GM18499 (cell line): ENCODE measurements around the gene GSTM3.
"Not testable (repeated sequence)": the region's sequence is repeated elsewhere in the genome, so short reads cannot be mapped to it uniquely, and the experiment has no call there.

Experiments
- ATAC-seq: cut with Tn5 transposase; IDR thresholded peaks from one replicate; pipeline ENCODE4 v1.9.1; 2021; ENCODE audit warnings: moderate number of reproducible peaks; ENCODE audit not compliant: insufficient read depth, unreplicated experiment

Gene GSTM3

GRCh38 chr1:109776206-109776835, 35.5 kb upstream of the GSTM3 start:
- no peak for ATAC-seq

DNA sequence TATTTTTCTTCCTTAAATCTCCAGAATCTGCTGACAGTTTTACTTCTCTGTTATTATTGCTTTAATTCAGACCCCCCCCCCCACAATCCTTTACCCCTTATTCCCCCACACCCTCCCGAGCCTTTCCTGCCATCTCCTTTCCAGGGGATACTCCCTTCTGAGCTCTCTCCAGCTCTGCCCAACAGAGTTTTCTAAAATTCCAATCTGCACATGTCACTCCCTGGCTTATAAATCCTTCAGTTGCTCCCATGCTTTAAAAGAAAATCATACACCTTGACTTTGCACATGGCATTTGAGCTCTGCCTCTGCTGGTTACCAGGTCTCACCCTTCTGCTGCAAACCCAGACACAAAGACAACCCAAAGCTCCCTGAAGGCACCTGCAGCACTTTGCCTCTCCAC, 34.6 kb upstream of the GSTM3 start:
- no peak for ATAC-seq

- ATAC-seq: no peak
Observed at GRCh38 chr1:109773900-109774485, 33.2 kb upstream of the GSTM3 start.

DNA sequence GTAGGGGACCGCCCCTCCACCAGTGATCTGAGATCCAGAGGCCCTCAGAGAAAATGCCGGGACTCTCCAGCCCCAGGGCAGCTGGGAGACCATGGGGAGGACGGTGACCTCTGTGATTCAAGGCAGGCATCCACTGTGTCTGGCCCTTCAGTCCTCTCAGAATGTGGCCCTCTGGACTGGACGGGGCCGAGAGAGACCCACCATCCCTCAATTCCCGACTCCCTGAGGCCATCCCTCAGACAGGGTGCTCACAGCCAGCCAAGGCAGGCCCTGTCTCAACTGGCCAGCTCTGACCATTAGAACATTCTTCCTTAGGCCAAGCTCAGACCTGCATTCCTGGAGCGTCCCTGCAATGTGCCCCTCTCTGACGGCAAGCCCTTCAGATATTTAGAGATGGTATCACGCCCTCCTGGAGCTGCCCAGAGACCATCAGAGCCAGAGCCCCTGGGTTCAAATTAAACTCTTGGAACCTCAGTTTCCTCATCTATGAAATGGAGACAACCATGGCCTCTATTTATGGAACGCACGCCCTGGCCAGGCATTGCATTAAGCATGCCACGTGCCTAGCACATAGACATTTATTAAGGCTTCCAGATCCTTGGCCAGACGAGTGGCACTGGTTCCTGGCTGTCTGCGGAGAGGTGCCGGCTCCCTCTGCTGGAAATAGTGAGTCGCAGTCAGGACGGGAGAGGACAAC, 32.5 kb upstream of the GSTM3 start:
- ATAC-seq: no peak

- ATAC-seq: no peak
Observed at GRCh38 chr1:109772658-109773202, 31.9 kb upstream of the GSTM3 start.

DNA sequence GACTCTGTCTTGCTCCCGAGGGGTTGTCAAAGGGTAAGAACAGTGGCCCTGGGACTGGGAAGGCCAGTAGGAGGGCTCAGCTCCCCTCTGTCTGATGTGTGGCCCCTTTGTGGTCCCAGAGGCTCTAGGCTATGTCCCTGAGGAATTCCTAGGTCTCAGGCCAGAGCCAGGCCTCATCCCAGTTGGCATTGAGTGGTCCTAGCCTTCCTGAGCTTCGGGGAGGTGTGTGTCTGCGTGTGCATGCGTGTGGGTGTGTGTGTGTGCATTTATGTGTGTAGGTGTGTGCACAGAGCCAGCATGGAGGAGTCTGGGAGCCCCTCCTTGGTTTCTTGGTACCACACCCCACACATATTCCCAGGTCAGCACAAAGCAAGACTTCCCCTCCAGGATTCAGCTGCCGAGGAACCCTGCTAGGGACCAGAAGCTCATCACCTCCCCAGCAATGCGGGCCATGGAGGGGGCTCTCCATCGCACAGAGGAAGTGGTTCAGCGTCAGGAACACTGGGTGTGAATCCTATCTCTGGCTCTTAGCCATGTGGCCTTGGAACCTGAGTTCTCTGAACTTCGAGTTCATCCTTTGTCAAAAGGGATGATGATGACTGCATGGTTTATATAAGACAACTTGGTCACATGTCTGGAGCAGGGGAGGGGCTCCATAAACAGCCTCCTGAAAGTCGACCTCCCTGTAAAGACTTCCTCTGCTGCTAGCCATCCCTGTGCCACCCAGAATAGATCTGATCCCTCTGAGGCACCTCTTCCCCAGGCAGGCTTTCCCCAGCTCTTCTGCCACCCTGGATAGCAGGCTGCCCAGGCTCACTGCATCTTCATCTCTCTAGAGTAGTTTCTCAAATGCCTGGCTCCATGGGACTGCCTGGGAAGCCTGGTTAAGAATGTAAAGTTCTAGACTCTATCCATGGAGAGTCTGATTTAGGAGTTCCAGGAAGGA, 31.1 kb upstream of the GSTM3 start:
- ATAC-seq: no peak

GRCh38 chr1:109770331-109771095, 29.7 kb upstream of the GSTM3 start:
- no peak for ATAC-seq

- ATAC-seq: no peak
Observed at GRCh38 chr1:109769330-109770078, 28.7 kb upstream of the GSTM3 start.

GRCh38 chr1:109768820-109769219, 28.0 kb upstream of the GSTM3 start:
- ATAC-seq: no peak

DNA sequence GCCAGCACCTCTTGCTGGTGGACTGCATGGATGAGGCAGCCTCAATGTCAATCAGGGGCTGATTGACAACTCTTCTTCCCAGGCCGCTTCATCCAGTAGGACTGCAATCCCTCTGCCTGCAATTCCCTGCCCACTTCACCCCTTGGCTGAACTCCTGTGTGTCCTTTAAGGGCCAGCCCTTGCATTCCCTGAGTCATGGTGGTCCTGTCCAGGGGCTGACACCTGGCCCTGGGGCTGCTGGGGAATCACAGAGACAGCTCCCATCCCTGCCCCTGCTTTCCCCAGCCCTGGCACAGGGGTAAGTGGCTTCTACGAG, 27.5 kb upstream of the GSTM3 start:
- ATAC-seq: no peak

DNA sequence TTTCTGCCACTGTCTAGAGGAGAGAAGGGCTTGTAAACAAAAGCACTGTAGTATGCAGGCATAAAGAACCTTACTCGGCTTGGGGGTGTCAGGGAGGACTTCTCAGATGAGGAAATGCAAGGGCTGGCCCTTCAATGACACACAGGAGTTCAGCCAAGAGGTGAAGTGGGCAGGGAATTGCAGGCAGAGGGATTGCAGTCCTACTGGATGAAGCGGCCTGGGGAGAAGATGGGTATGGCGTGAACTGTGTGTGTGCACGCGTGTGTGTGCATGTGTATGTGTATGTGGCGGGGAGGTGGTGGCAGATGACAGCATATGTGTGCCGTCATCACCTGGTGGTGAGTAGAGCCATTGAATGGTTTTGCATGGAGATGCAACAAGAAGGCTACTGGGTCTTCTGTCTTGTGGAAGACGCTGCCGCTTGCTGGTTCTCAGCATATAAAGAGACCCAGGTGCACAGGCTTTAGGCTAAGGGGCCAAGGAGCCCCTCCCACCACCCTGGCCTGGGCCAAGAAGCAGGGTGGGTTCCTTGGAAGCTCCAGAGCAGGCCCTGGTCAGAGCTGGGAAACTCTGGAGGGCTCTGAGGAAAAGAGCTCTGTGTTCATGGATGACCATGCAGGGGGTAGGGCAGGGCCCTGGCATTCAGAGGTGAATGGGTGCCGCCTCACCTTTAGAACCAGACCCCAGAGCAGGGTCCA, 26.9 kb upstream of the GSTM3 start:
- ATAC-seq: no peak

DNA sequence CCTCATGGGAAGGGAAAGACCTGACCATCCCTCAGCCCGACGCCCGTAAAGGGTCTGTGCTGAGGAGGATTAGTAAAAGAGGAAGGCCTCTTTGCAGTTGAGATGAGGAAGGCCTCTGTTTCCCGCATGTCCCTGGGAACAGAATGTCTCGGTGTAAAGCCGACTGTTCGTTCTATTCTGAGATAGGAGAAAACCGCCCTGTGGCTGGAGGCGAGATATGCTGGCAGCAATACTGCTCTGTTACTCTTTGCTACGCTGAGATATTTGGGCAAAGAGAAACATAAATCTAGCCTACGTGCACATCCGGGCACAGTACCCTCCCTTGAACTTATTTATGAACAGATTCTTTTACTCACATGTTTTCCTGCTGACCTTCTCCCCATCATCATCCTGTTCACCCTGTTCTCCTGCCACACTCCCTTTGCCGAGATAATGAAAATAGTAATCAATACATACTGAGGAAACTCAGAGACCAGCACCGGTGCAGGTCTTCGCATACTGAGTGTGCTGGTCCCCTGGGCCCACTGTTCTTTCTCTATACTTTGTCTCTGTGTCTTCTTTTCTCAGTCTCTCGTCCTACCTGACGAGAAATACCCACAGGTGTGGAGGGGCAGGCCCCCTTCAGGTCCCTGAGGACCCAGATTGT, 26.3 kb upstream of the GSTM3 start:
- not testable (repeated sequence) for ATAC-seq

DNA sequence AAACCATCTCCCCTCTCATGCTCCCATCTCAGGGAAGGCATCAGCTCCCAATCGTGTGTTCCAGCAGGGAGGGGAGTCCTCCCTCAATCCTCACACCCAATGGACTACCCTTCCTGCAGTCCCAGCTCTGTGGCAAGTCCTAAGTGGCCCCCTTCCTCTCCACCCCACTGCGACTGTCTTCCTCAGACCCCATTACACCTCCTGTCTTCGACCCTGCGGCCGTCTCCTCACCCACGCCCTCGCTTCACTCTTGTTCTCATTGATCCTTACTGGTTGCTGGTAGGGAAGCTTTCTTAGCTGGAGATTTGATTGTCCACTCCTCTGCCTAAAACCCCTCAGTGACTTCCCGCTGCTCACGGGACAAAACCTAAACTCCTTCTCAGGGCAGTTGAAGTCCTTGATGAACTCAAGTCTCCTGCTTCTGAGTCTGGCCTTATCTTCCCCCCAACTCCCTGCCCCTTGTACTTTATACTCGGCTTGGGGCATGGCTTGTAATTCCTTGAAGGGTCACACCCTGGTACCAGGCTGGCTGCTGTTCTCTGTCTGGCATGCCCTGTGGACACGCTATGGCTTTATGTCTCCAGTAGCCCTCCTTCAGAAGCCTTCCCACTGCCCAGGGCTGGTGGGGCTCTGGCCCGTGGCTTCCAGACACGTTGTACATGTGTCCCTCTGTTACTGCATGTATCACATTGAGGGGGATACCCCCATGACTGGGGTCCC, 25.2 kb upstream of the GSTM3 start:
- no peak for ATAC-seq

DNA sequence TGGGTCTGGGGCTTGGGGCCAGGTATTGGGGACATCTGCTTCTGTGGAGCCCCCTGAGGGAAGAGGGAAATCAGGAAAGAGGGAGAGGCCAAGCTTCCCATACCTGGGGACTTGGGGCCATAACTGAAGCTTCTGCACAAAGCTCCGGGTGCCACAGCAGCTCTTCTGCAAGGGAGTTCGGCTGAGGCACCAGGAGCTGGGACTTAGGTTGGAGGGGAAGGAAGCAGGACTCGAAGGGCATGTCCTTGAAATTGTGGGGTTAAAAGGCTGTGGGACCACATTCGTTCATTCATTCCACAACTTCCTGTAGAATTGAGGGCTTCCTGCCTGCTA, 24.6 kb upstream of the GSTM3 start:
- no peak for ATAC-seq

DNA sequence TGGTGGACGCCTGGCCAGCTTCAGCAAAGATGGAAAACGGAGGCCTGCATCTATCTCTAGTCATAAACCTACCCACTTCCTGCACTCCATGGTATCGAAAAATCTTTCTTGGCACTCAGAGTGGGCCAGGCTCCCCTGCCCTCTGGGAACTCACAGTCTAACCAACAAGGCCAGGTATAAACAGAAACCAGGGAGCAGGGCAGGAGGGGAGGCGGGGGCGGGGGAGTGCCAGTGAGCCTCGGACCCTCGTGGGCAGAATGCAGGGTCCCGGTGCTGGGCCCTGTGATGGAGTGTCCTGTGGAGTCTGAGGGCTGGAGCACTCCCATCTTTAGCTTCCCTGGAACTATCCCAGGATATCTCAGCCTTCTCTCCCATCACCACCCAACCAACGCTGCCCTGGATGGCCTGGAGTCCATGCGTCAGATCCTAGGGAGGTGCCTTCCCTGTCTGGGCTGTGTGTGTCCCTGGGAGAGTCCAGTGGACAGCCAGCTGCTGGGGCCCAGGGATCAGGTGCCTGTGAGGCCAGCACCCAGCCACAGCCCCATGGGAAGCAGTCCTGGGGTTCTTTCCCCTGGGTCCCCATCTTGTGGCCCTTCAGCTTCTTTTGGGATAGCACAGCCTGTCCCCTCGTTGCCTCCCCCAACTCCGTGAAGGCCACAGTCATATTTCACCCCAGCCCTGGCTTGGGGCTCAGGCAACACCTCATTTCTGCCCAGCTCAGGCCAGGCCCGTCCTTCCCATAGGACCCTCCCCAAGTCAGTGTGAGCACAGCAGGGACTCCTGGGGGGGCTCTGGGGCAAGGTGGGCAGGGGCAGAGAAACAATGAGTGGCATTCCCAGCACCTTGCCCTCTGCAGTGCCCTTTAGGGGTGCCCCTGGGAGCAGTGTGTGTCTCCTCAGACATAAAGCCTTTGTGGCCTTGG, 24.0 kb upstream of the GSTM3 start:
- ATAC-seq: no peak

DNA sequence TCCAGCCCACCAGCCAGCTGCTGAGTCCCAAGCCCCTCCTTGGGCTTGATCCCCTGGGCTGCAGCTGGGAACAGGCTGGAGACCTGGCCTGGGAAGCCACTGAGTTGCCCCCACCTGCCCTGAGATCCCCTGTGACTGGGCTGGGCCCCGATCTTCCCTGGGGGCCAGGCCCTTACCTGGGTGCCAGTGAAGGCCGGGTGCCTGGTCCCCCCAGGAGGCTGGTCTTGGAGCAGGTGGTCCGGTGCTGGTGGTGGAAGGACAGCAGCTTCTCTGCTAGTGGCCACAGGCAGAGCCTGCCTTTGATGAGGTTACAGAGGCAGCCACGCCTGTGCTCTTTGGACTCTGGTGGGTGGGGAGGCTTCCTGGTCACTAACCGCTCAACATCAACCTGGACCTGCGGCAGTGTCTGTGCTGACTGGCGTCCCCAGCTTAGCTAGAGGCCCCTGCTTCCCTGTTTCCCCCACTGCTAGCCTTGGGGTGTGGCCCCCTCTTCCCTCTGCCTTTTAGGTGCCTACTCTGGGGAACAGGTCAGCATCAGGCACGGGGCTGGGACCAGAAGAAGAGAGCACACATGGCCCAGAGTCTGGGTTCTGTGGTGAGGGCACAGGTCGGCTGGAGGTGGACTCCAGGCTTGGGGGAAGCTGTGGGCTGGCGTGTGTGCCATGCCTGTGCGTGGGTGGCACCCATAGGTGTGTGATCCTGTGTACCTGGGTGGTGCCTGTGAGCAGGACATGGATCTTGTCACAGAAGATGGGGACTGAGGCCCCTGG, 23.0 kb upstream of the GSTM3 start, which contains the start of gene EPS8L3:
EPS8L3 (minus strand) TSS at position 278 of the 770 bp plus-strand sequence. CDS start 2,174 bp downstream, outside the sequence.
- ATAC-seq: no peak
